ENCODE measurements around the gene SMLR1. TPM values are rescaled to one million over a fixed set of nuclear protein-coding genes. Genes with fewer than 3 reads are reported as not detected.

SMLR1 gene
- total and polyA plus RNA-seq, 2 experiments from 2014 or later = not detected

GRCh38 chr6:130794738-130795137, 32.5 kb upstream of the SMLR1 start:
- no peaks in the 10 kb centered on the region for H3K27me3 Mint-ChIP-seq (ENCODE audit: insufficient read depth, low read depth, poor library complexity)

GRCh38 chr6:130796313-130796905, 30.8 kb upstream of the SMLR1 start:
- Histone ChIP-seq H3K4me3 (no peak overlapping the region), H3K4me1 (ENCODE audit: insufficient read depth) (peaks cover 12% of the 10 kb centered on the region; the same call in 1 of the 2 replicates), H3K79me2 (replicated peaks; ENCODE audit: insufficient read depth) (no peaks in the 10 kb centered on the region), H3K27ac (ENCODE audit: low read depth) (no peak overlapping the region), H3K4me2 (no peak overlapping the region), H3K9me2 (ENCODE audit: insufficient read depth) (no peaks in the 10 kb centered on the region), H2AFZ (no peak overlapping the region; the same call in 1 of the 2 replicates), H3K27me3 (ENCODE audit: insufficient read depth) (no peaks in the 10 kb centered on the region), H3F3A (replicated peaks; ENCODE audit: low read depth) (no peaks in the 10 kb centered on the region), H3K36me3 (ENCODE audit: insufficient read depth) (no peaks in the 10 kb centered on the region; the same call in 1 of the 2 replicates), H4K20me1 (replicated peaks; ENCODE audit: insufficient read depth) (no peaks in the 10 kb centered on the region)
- H3K36me3 Mint-ChIP-seq (ENCODE audit: low read depth) = peaks cover 3% of the 10 kb centered on the region
- DNase-seq (ENCODE audit: low spot score) = peak; percentile 3
- ATAC-seq = no peak
- peaks cover 22% of the 10 kb centered on the region; the same call in 2 of the 3 replicates for H3K4me1 Mint-ChIP-seq
- H3K4me3 Mint-ChIP-seq = no peak overlapping the region
- H3K9me3 Mint-ChIP-seq = peaks cover 18% of the 10 kb centered on the region
- H3K27me3 Mint-ChIP-seq (ENCODE audit: insufficient read depth, low read depth, poor library complexity) = no peaks in the 10 kb centered on the region
- no peak overlapping the region for H3K27ac Mint-ChIP-seq
- TF ChIP-seq ETS1 (IDR thresholded peaks at IDR 0.05) (no peak), NANOG (IDR thresholded peaks at IDR 0.05; ENCODE audit: borderline replicate concordance) (no peak)

More at GRCh38 chr6:130794738-130795137, 32.5 kb upstream of the SMLR1 start:
- Histone ChIP-seq H4K20me1 (replicated peaks; ENCODE audit: insufficient read depth) (no peaks in the 10 kb centered on the region), H3K4me3 (no peak overlapping the region), H3K27me3 (ENCODE audit: insufficient read depth) (no peaks in the 10 kb centered on the region), H3K4me2 (0 out of 2 replicates have a peak overlapping the region, but pooled peaks have one; percentile 9), H3K36me3 (ENCODE audit: insufficient read depth) (no peaks in the 10 kb centered on the region), H3K9me2 (ENCODE audit: insufficient read depth) (0 out of 2 replicates have a peak, but pooled peaks cover 4% of the 10 kb centered on the region), H3K79me2 (replicated peaks; ENCODE audit: insufficient read depth) (no peaks in the 10 kb centered on the region), H3K27ac (ENCODE audit: low read depth) (no peak overlapping the region), H3F3A (replicated peaks; ENCODE audit: low read depth) (no peaks in the 10 kb centered on the region), H2AFZ (no peak overlapping the region), H3K4me1 (ENCODE audit: insufficient read depth) (peaks cover 12% of the 10 kb centered on the region; the same call in 1 of the 2 replicates)
- peak overlapping the region; percentile 16; the same call in 1 of the 2 replicates for H3K27ac Mint-ChIP-seq
- no peaks in the 10 kb centered on the region for H3K36me3 Mint-ChIP-seq (ENCODE audit: low read depth)
- H3K4me1 Mint-ChIP-seq = peaks cover 22% of the 10 kb centered on the region; the same call in 2 of the 3 replicates
- ATAC-seq (no peak), DNase-seq (ENCODE audit: low spot score) (no peak)
- no peak for TF ChIP-seq NANOG (IDR thresholded peaks at IDR 0.05; ENCODE audit: borderline replicate concordance)
- no peak for TF ChIP-seq CTCF (conservative IDR thresholded peaks at IDR 0.05; ENCODE audit: low read depth in 2 of 2)
- no peak for TF ChIP-seq CREB1 (CRISPR knock-in tag; IDR thresholded peaks at IDR 0.05; ENCODE audit: low read depth)
- TF ChIP-seq EZH2phosphoT487 (IDR thresholded peaks at IDR 0.05; ENCODE audit: unreplicated experiment) = no peak
- TF ChIP-seq ETS1 (IDR thresholded peaks at IDR 0.05) = no peak
- no peak for TF ChIP-seq EZH2 (IDR thresholded peaks at IDR 0.05; ENCODE audit: low read depth, unreplicated experiment)
- peaks cover 4% of the 10 kb centered on the region; the same call in 1 of the 3 replicates for H3K9me3 Mint-ChIP-seq
- H3K4me3 Mint-ChIP-seq = no peak overlapping the region
